Mucosa of gallbladder (tissue), 1 donor: ENCODE results near the gene SCGB1C1. TPM values are rescaled to one million over a fixed set of nuclear protein-coding genes. Genes with fewer than 3 reads are reported as not detected.

ENCODE experiments used
- DNase-seq: peaks from one replicate; pipeline ENCODE4 v3.0.0-alpha.2; 2020; ENCODE audit warnings: low spot score
- total RNA-seq: library from RNA; stranded (reverse); gene quantifications from one replicate; pipeline ENCODE4 v1.2.1, GENCODE V29; 2021
- donor health status: DM: no; HTN: no; CAD: no.

The SCGB1C1 gene
- total RNA-seq, 1 donor from 2014 or later = not detected

GRCh38 chr11:205221-206001 is 12.5 kb downstream of the SCGB1C1 start:
- DNase-seq = peak; percentile 9

GRCh38 chr11:206002-206384 is 13.1 kb downstream of the SCGB1C1 start:
- peak; percentile 8 for DNase-seq

- no peak for DNase-seq
Observed at GRCh38 chr11:206526-207207, 13.8 kb downstream of the SCGB1C1 start.

GRCh38 chr11:207208-207862 is 14.5 kb downstream of the SCGB1C1 start, which contains the start of the genes BET1L and RIC8A:
Gene BET1L, minus strand, starts transcription at chr11:207399. Its CDS starts 78 bp downstream, at chr11:207321.
Gene RIC8A, plus strand, starts transcription at chr11:207708. Its CDS starts 1,147 bp downstream, at chr11:208855.
- DNase-seq = peak; percentile 96

GRCh38 chr11:207863-208180 is 14.9 kb downstream of the SCGB1C1 start:
- peak; percentile 40 for DNase-seq

- peak; percentile 75 for DNase-seq
Observed at GRCh38 chr11:208181-208916, 15.5 kb downstream of the SCGB1C1 start.

- DNase-seq = no peak
Observed at GRCh38 chr11:208917-209260, 16.0 kb downstream of the SCGB1C1 start.

- DNase-seq = no peak
Observed at GRCh38 chr11:209275-210121, 16.6 kb downstream of the SCGB1C1 start.

- no peak for DNase-seq
Observed at GRCh38 chr11:210122-210802, 17.4 kb downstream of the SCGB1C1 start.

- no peak for DNase-seq
Observed at GRCh38 chr11:210803-211180, 17.9 kb downstream of the SCGB1C1 start.

- no peak for DNase-seq
Observed at GRCh38 chr11:211295-211694, 18.4 kb downstream of the SCGB1C1 start.

GRCh38 chr11:211741-212140 is 18.9 kb downstream of the SCGB1C1 start:
- no peak for DNase-seq

- DNase-seq = no peak
Observed at GRCh38 chr11:212150-213100, 19.5 kb downstream of the SCGB1C1 start.

- DNase-seq = no peak
Observed at GRCh38 chr11:213111-213510, 20.2 kb downstream of the SCGB1C1 start.

GRCh38 chr11:214083-214482 is 21.2 kb downstream of the SCGB1C1 start:
- no peak for DNase-seq

GRCh38 chr11:215581-216037 is 22.7 kb downstream of the SCGB1C1 start:
- DNase-seq = no peak

- DNase-seq = no peak
Observed at GRCh38 chr11:216081-216974, 23.4 kb downstream of the SCGB1C1 start.

- no peak for DNase-seq
Observed at GRCh38 chr11:217704-218103, 24.8 kb downstream of the SCGB1C1 start.
